ENCODE measurements around the gene C15orf61.

GRCh38 chr15:67521783-67522568, 1.0 kb downstream of the C15orf61 start:
- no peak for TF ChIP-seq CTCF (conservative IDR thresholded peaks at IDR 0.05; ENCODE audit: low read depth, low read length)
- TF ChIP-seq EZH2phosphoT487 (IDR thresholded peaks at IDR 0.05; ENCODE audit: borderline replicate concordance, low read length): no peak
